Activated T-helper 2 cell treated with anti-CD3 and anti-CD28 coated beads, Interferon-gamma antibody, Interleukin-2, Interleukin-4, amounts not matched to agents 10 μg/mL and 5 μg/mL and 100 μg/mL, durations not matched to agents 14 hours and 24 hours and 36 hours (primary cell): ENCODE results near the gene DHRS7B. TPM values are rescaled to one million over a fixed set of nuclear protein-coding genes. Genes with fewer than 3 reads are reported as not detected.
"Not testable (repeated sequence)": the region's sequence is repeated elsewhere in the genome, so short reads cannot be mapped to it uniquely, and the experiment has no call there.

Source experiments
- DNase-seq: peaks from one replicate; pipeline ENCODE4 v3.0.0; 2021; ENCODE audit warnings: low spot score
- H3K27ac Mint-ChIP-seq: one replicate; pipeline ENCODE4 v1.8.0; 2021; ENCODE audit warnings: mixed read lengths
- H3K27me3 Mint-ChIP-seq: one replicate; pipeline ENCODE4 v1.8.0; 2021; ENCODE audit warnings: low read depth, mixed read lengths
- H3K36me3 Mint-ChIP-seq: one replicate; pipeline ENCODE4 v1.8.0; 2021; ENCODE audit warnings: low read depth, mixed read lengths
- H3K4me1 Mint-ChIP-seq: one replicate; pipeline ENCODE4 v1.8.0; 2021; ENCODE audit warnings: low read depth, mixed read lengths
- H3K4me3 Mint-ChIP-seq: one replicate; pipeline ENCODE4 v1.8.0; 2021; ENCODE audit warnings: low read depth, mild to moderate bottlenecking, moderate library complexity, mixed read lengths
- H3K9me3 Mint-ChIP-seq: one replicate; pipeline ENCODE4 v1.8.0; 2021; ENCODE audit warnings: mixed read lengths
- intact Hi-C: fragments of 100-400 bp; cut with micrococcal nuclease; formaldehyde crosslinking; loops from one replicate; pipeline ENCODE4 v1.15.1; 2023
- total RNA-seq: library from RNA; stranded (reverse); gene quantifications from 2 replicates; pipeline ENCODE4 v1.2.3, GENCODE V29; 2022

Gene DHRS7B
- total RNA-seq, 1 donor from 2014 or later = 17.7 TPM

- H3K27ac Mint-ChIP-seq, DNase-seq, H3K4me1 Mint-ChIP-seq, H3K4me3 Mint-ChIP-seq, intact Hi-C loops, H3K27me3 Mint-ChIP-seq: not testable (repeated sequence)
- H3K36me3 Mint-ChIP-seq = peaks cover 50% of the 10 kb centered on the region
- H3K9me3 Mint-ChIP-seq = peaks cover 28% of the 10 kb centered on the region
Observed at GRCh38 chr17:21144299-21144698, 17.5 kb downstream of the DHRS7B start.

- H3K4me3 Mint-ChIP-seq = no peak overlapping the region
- H3K27ac Mint-ChIP-seq = no peak overlapping the region
- intact Hi-C loops = no loop called here
- DNase-seq = no peak
- H3K9me3 Mint-ChIP-seq = peaks cover 40% of the 10 kb centered on the region
- H3K36me3 Mint-ChIP-seq = peaks cover 42% of the 10 kb centered on the region
- H3K27me3 Mint-ChIP-seq = no peaks in the 10 kb centered on the region
- no peaks in the 10 kb centered on the region for H3K4me1 Mint-ChIP-seq
Observed at GRCh38 chr17:21146362-21147015, 19.7 kb downstream of the DHRS7B start.

- no peak for DNase-seq
- no peak overlapping the region for H3K4me3 Mint-ChIP-seq
- no peaks in the 10 kb centered on the region for H3K4me1 Mint-ChIP-seq
- peaks cover 66% of the 10 kb centered on the region for H3K9me3 Mint-ChIP-seq
- intact Hi-C loops = no loop called here
- H3K27ac Mint-ChIP-seq = no peak overlapping the region
- H3K36me3 Mint-ChIP-seq = peaks cover 50% of the 10 kb centered on the region
- no peaks in the 10 kb centered on the region for H3K27me3 Mint-ChIP-seq
Observed at GRCh38 chr17:21149621-21150020, 22.9 kb downstream of the DHRS7B start.

DNA sequence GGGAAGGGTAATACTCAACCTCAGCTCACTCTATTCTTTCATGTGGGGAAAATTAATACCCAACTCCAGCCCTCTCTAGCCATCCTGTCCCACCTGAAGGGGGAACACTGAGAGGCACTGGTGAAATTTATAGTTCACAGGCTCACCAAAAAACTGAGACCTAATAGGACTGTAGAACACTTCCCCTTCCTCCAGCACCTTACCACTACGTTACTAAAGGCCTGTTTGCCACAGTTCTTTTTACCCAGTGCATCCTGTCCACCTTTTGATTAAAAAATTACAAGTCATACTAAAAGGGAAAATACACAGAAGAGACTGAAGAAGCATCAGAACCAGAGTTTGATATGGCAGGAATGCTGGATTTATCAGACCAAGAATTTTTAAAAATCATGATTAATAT lies 26.0 kb downstream of the DHRS7B start:
- Mint-ChIP-seq H3K4me3 (no peak overlapping the region), H3K27me3 (no peaks in the 10 kb centered on the region), H3K4me1 (no peaks in the 10 kb centered on the region), H3K9me3 (peaks cover 63% of the 10 kb centered on the region), H3K36me3 (peaks cover 30% of the 10 kb centered on the region), H3K27ac (no peak overlapping the region)
- no peak for DNase-seq
- intact Hi-C loops = no loop called here

GRCh38 chr17:21157586-21158370 lies 31.0 kb downstream of the DHRS7B start:
- peaks cover 4% of the 10 kb centered on the region for H3K4me1 Mint-ChIP-seq
- no peak for DNase-seq
- intact Hi-C loops = no loop called here
- H3K27ac Mint-ChIP-seq = no peak overlapping the region
- H3K4me3 Mint-ChIP-seq = no peak overlapping the region
- H3K36me3 Mint-ChIP-seq = peaks cover 14% of the 10 kb centered on the region
- H3K27me3 Mint-ChIP-seq = no peaks in the 10 kb centered on the region
- H3K9me3 Mint-ChIP-seq = peaks cover 33% of the 10 kb centered on the region

DNA sequence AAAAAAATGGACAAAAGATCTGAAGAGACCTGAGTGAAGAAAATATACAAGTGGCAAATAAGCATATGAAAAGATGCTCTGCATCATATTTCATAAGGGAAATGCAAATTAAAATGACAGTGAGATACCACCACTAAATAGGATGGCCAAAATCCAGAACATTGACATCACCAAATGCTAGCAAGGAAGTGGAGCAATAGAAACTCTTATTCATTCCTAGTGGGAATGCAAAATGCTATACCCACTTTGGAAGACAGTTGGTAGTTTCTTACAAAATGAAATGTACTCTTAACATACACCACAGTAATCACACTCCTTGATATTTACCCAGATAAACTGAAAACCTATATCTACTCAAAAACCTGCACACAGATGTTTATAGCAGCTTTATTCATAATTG lies 33.6 kb downstream of the DHRS7B start:
- intact Hi-C loops = no loop called here
- DNase-seq = no peak

GRCh38 chr17:21161498-21162393 lies 35.0 kb downstream of the DHRS7B start:
- Mint-ChIP-seq H3K27me3 (no peaks in the 10 kb centered on the region), H3K9me3 (no peaks in the 10 kb centered on the region), H3K4me3 (no peak overlapping the region), H3K36me3 (no peaks in the 10 kb centered on the region), H3K4me1 (peaks cover 4% of the 10 kb centered on the region), H3K27ac (no peak overlapping the region)
- DNase-seq = no peak
- intact Hi-C loops = no loop called here

More for the DNA sequence above, 33.6 kb downstream of the DHRS7B start:
- Mint-ChIP-seq H3K36me3 (no peaks in the 10 kb centered on the region), H3K27ac (no peak overlapping the region), H3K4me1 (peaks cover 4% of the 10 kb centered on the region), H3K9me3 (peaks cover 8% of the 10 kb centered on the region), H3K4me3 (no peak overlapping the region), H3K27me3 (no peaks in the 10 kb centered on the region)

DNA sequence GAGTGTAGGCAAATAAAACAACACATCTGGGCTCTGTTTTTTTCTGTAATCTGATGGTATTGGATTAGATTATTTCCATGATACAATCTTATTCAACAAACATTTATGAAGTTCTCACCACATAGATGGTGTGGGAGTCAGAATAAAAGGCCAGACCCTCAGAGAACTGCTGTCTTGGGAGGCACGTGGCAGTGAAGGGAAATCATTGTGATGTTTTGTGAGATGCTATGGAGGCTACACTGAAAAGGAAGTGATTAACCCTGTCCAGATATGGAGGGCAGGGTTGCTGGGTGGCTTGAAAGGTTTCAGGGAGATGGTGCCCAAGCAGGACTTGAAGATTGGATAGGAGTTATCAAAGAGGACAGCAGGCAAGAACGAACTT lies 35.6 kb downstream of the DHRS7B start:
- no peak overlapping the region for H3K4me3 Mint-ChIP-seq
- no peak for DNase-seq
- intact Hi-C loops = no loop called here
- peaks cover 4% of the 10 kb centered on the region for H3K4me1 Mint-ChIP-seq
- H3K27ac Mint-ChIP-seq = no peak overlapping the region
- H3K36me3 Mint-ChIP-seq = no peaks in the 10 kb centered on the region
- no peaks in the 10 kb centered on the region for H3K27me3 Mint-ChIP-seq
- H3K9me3 Mint-ChIP-seq = no peaks in the 10 kb centered on the region

GRCh38 chr17:21163101-21163500 lies 36.3 kb downstream of the DHRS7B start:
- H3K36me3 Mint-ChIP-seq = no peaks in the 10 kb centered on the region
- no peaks in the 10 kb centered on the region for H3K9me3 Mint-ChIP-seq
- H3K27ac Mint-ChIP-seq = no peak overlapping the region
- H3K27me3 Mint-ChIP-seq = no peaks in the 10 kb centered on the region
- peaks cover under 1% of the 10 kb centered on the region for H3K4me1 Mint-ChIP-seq
- no peak for DNase-seq
- no peak overlapping the region for H3K4me3 Mint-ChIP-seq
- intact Hi-C loops = no loop called here

- H3K27ac Mint-ChIP-seq = no peak overlapping the region
Observed at GRCh38 chr17:21164216-21164615, 37.5 kb downstream of the DHRS7B start.

GRCh38 chr17:21164620-21165019 lies 37.9 kb downstream of the DHRS7B start:
- no peaks in the 10 kb centered on the region for H3K9me3 Mint-ChIP-seq

More at GRCh38 chr17:21164216-21164615, 37.5 kb downstream of the DHRS7B start:
- H3K4me1 Mint-ChIP-seq = no peaks in the 10 kb centered on the region
- no peak for DNase-seq
- H3K9me3 Mint-ChIP-seq = no peaks in the 10 kb centered on the region
- no peak overlapping the region for H3K4me3 Mint-ChIP-seq
- H3K36me3 Mint-ChIP-seq = no peaks in the 10 kb centered on the region
- H3K27me3 Mint-ChIP-seq = no peaks in the 10 kb centered on the region
- intact Hi-C loops = no loop called here

DNA sequence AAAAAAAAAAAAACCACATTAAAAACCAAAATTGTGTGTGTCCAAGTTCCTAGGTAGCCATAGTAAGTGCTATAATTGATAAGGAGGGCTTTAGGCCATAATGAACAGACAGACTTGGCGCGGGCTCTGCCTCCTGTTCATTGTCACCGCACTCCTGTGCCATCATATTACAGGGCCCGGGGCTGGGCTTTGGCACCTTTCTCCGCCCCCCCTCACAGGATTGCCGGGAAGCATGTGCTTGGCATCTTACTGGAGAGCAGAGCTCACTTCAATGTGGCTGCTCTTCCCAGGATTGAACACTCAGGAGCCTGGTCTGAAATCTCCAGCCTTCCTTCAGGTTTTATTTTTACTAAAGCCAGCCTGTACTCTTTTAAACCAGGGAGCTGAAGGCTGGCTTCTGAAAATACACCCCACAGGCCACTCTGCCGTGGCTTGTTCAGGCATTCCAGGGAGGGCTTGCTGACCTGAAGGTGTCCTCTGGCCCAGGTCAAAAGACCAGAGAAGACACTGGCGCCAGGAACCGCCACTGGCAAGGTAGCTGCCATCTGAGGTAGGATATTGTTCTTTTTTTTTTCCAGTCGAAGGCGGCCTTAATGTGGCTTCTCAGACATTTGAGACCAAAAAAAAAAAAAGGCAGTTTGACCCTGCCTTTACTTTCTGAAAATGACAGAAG lies 39.3 kb downstream of the DHRS7B start:
- intact Hi-C loops = no loop called here
- no peaks in the 10 kb centered on the region for H3K9me3 Mint-ChIP-seq
- no peak overlapping the region for H3K27ac Mint-ChIP-seq
- peaks cover 4% of the 10 kb centered on the region for H3K4me1 Mint-ChIP-seq
- H3K27me3 Mint-ChIP-seq = no peaks in the 10 kb centered on the region
- H3K36me3 Mint-ChIP-seq = no peaks in the 10 kb centered on the region
- no peak overlapping the region for H3K4me3 Mint-ChIP-seq
- DNase-seq = no peak

More at GRCh38 chr17:21164620-21165019, 37.9 kb downstream of the DHRS7B start:
- H3K36me3 Mint-ChIP-seq = no peaks in the 10 kb centered on the region
- no peaks in the 10 kb centered on the region for H3K4me1 Mint-ChIP-seq
- H3K27ac Mint-ChIP-seq = no peak overlapping the region
- intact Hi-C loops = no loop called here
- H3K27me3 Mint-ChIP-seq = no peaks in the 10 kb centered on the region
- no peak overlapping the region for H3K4me3 Mint-ChIP-seq
- DNase-seq = no peak
